Transverse colon (tissue), 4 donors: ENCODE data around the gene KDM2B.

Experiments used
- EP300 ChIP-seq: sonication (generic); formaldehyde crosslinking; IDR thresholded peaks from one replicate; pipeline ENCODE4 v1.6.1; 2017; ENCODE audit warnings: antibody characterized with exemption, low read depth
- POLR2AphosphoS5 ChIP-seq, 3 donors: sonication (generic); formaldehyde crosslinking; IDR thresholded peaks; one replicate each; pipeline ENCODE4 v1.6.1; 2016; ENCODE audit warnings: antibody characterized with exemption in 3 of 3
- TF ChIP-seq, protein P1 (sequence below), 5 experiments: fragments of 200-600 bp in 3 of 5; fragments of 450-650 bp in 2 of 5; sonication (generic) in 3 of 5; IDR thresholded peaks; 1 replicate in 2 of 5; 2 replicates in 3 of 5; pipeline ENCODE4 v1.5.1; 2016 to 2017; ENCODE audit warnings: antibody characterized with exemption in 5 of 5, inconsistent platforms in 3 of 5, mild to moderate bottlenecking in 2 of 5, moderate library complexity in 1 of 5

GRCh38 chr12:121390856-121391255 lies 190.0 kb downstream of the KDM2B start:
- TF ChIP-seq EP300 (no peak), POLR2AphosphoS5 (IDR thresholded peaks at IDR 0.05) (no peak)
- TF ChIP-seq, protein P1, sequence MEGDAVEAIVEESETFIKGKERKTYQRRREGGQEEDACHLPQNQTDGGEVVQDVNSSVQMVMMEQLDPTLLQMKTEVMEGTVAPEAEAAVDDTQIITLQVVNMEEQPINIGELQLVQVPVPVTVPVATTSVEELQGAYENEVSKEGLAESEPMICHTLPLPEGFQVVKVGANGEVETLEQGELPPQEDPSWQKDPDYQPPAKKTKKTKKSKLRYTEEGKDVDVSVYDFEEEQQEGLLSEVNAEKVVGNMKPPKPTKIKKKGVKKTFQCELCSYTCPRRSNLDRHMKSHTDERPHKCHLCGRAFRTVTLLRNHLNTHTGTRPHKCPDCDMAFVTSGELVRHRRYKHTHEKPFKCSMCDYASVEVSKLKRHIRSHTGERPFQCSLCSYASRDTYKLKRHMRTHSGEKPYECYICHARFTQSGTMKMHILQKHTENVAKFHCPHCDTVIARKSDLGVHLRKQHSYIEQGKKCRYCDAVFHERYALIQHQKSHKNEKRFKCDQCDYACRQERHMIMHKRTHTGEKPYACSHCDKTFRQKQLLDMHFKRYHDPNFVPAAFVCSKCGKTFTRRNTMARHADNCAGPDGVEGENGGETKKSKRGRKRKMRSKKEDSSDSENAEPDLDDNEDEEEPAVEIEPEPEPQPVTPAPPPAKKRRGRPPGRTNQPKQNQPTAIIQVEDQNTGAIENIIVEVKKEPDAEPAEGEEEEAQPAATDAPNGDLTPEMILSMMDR (IDR thresholded peaks at IDR 0.05), result no peak
